T-cell (primary cell): ENCODE results near the gene SEMA7A. TPM values are rescaled to one million over a fixed set of nuclear protein-coding genes. Genes with fewer than 3 reads are reported as not detected.

ENCODE experiments used
- ATAC-seq, 4 experiments: fragments of 200-7000 bp in 3 of 4; fragments of 150-1000 bp in 1 of 4; cut with Tn5 transposase; replicated peaks in 1 of 4; 1 replicate in 3 of 4; 2 replicates in 1 of 4; pipeline ENCODE4 v1.10.0; 2021; ENCODE audit warnings: moderate library complexity in 3 of 4, mild to moderate bottlenecking in 2 of 4, moderate number of reproducible peaks in 1 of 4
- CTCF ChIA-PET, 2 donors: fragments of 300-600 bp; sonication (Branson Sonifier 250); formaldehyde crosslinking; loops; one replicate each; lab custom pipeline; 2022; ENCODE audit warnings: antibody characterized with exemption in 2 of 2; lab: Charles Lee
- POLR2A ChIA-PET, 2 donors: fragments of 300-600 bp; sonication (Branson Sonifier 250); formaldehyde crosslinking; loops; one replicate each; lab custom pipeline; 2022; ENCODE audit warnings: antibody characterized with exemption in 2 of 2; lab: Charles Lee
- DNase-seq, 35 experiments: peaks; one replicate each; pipeline versions ENCODE4 v3.0.0 to v3.0.0-alpha.2; 2013 to 2023
- H3K27ac ChIP-seq: one replicate; pipeline ENCODE4 v1.5.1; 2013; ENCODE audit warnings: low read length
- H3K27me3 ChIP-seq, 2 experiments: replicated peaks in 1 of 2; 1 replicate in 1 of 2; 2 replicates in 1 of 2; pipeline versions ENCODE4 v1.6.1 to v1.7.0; 2013; ENCODE audit warnings: low read length in 1 of 2, mixed read lengths in 1 of 2; ENCODE audit not compliant: control insufficient read depth in 2 of 2, insufficient read depth in 2 of 2; ENCODE audit errors: extremely low read depth in 1 of 2
- H3K36me3 ChIP-seq, 2 donors: 1 replicate in 1 of 2; 2 replicates in 1 of 2; pipeline versions ENCODE4 v1.6.1 to v1.7.0; 2013; ENCODE audit warnings: low read length in 1 of 2; ENCODE audit not compliant: control insufficient read depth in 2 of 2, insufficient read depth in 1 of 2; ENCODE audit errors: extremely low read depth in 1 of 2
- H3K4me1 ChIP-seq, 2 experiments: 1 replicate in 1 of 2; 2 replicates in 1 of 2; pipeline versions ENCODE4 v1.6.1 to v1.7.0; 2013; ENCODE audit warnings: low read length in 2 of 2, mixed read lengths in 1 of 2; ENCODE audit not compliant: insufficient read depth in 2 of 2, control insufficient read depth in 1 of 2; ENCODE audit errors: extremely low read depth in 1 of 2
- H3K4me3 ChIP-seq, 2 donors: 1 replicate in 1 of 2; 2 replicates in 1 of 2; pipeline versions ENCODE4 v1.5.1 to v1.7.0; 2013; ENCODE audit warnings: mild to moderate bottlenecking in 2 of 2, low read length in 1 of 2, moderate library complexity in 1 of 2; ENCODE audit not compliant: control insufficient read depth in 1 of 2; ENCODE audit errors: extremely low read depth in 1 of 2
- H3K9me3 ChIP-seq: 2 replicates; pipeline ENCODE4 v1.7.0; 2013
- H3K27ac Mint-ChIP-seq, 2 donors: one replicate each; pipeline ENCODE4 v1.8.0; 2020 to 2021; ENCODE audit warnings: mild to moderate bottlenecking in 2 of 2, mixed read lengths in 2 of 2
- H3K27me3 Mint-ChIP-seq, 2 donors: one replicate each; pipeline ENCODE4 v1.8.0; 2021 to 2022; ENCODE audit warnings: mixed read lengths in 2 of 2
- H3K36me3 Mint-ChIP-seq: one replicate; pipeline ENCODE4 v1.8.0; 2021; ENCODE audit warnings: mixed read lengths
- H3K4me1 Mint-ChIP-seq, 3 donors: one replicate each; pipeline ENCODE4 v1.8.0; 2020 to 2022; ENCODE audit warnings: mixed read lengths in 3 of 3, mild to moderate bottlenecking in 1 of 3
- H3K4me3 Mint-ChIP-seq, 3 donors: one replicate each; pipeline ENCODE4 v1.8.0; 2020 to 2022; ENCODE audit warnings: mild to moderate bottlenecking in 3 of 3, mixed read lengths in 3 of 3, moderate library complexity in 3 of 3
- H3K9me3 Mint-ChIP-seq, 3 donors: one replicate each; pipeline ENCODE4 v1.8.0; 2020 to 2022; ENCODE audit warnings: mixed read lengths in 3 of 3
- WGBS: methylation state at CpG from one replicate; pipeline ENCODE4 v1.1.5; 2013; ENCODE audit warnings: missing lambda C conversion rate; ENCODE audit not compliant: insufficient coverage; 5-methylcytosine and 5-hydroxymethylcytosine counted together
- total RNA-seq, 35 experiments: library from RNA in 6 of 35; stranded (reverse) in 6 of 35; fragments of 120-200 nt in 1 of 35; gene quantifications; one replicate each; pipeline versions ENCODE4 v1.2.1 to v1.2.4 and lab custom pipeline; 2013 to 2026

The SEMA7A gene
- total RNA-seq, 5 donors from 2014 or later (not counting 1 experiment from before 2014, with no cell fraction given), result 2.0 to 4.7 (median 3.1) TPM

- no peaks in the 10 kb centered on the region for H3K36me3 Mint-ChIP-seq
- 83% methylated on average over 8 of the region's 10 CpGs for WGBS
Observed at GRCh38 chr15:74403588-74403919, 30.2 kb downstream of the SEMA7A start.

GRCh38 chr15:74402873-74403587 is 30.7 kb downstream of the SEMA7A start:
- H3K4me1 Mint-ChIP-seq, result peaks cover 49 to 68% (median 53%) of the 10 kb centered on the region in 3 donors
- Histone ChIP-seq H3K9me3 (no peaks in the 10 kb centered on the region), H3K4me3 (peak overlapping the region; percentile 6 to 25), H3K36me3 (no peaks in the 10 kb centered on the region), H3K4me1 (peaks cover 29 to 57% of the 10 kb centered on the region in 2 experiments), H3K27ac (peak overlapping the region; percentile 72), H3K27me3 (peaks cover 0 to 5% of the 10 kb centered on the region in 2 experiments)
- POLR2A ChIA-PET, result interaction anchor here in 1 of 2 donors (0.5 kb wide), 1 partner anchor 1046 kb away, joined by 3 read pairs; no protein-coding TSS in a partner anchor
- no peaks in the 10 kb centered on the region for H3K36me3 Mint-ChIP-seq
- ATAC-seq (peak; percentile 72 to 79 (median 76)), DNase-seq (peak in 34 of 35 experiments; percentile 9 to 62 (median 35))
- no peaks in the 10 kb centered on the region for H3K27me3 Mint-ChIP-seq
- CTCF ChIA-PET, result interaction anchor here in 1 of 2 donors (0.7 kb wide), 1 partner anchor 21 kb away, joined by 3 read pairs; no protein-coding TSS in a partner anchor
- H3K27ac Mint-ChIP-seq, result peak overlapping the region; percentile 36 to 53
- H3K9me3 Mint-ChIP-seq, result no peaks in the 10 kb centered on the region
- WGBS, result 5% methylated on average over 12 of the region's 13 CpGs
- peak overlapping the region in 1 of 3 donors; percentile 62 for H3K4me3 Mint-ChIP-seq

More at GRCh38 chr15:74403588-74403919, 30.2 kb downstream of the SEMA7A start:
- ATAC-seq (no peak), DNase-seq (no peak)
- Mint-ChIP-seq H3K4me3 (peak overlapping the region in 1 of 3 donors; percentile 62), H3K27ac (peak overlapping the region in 1 of 2 donors; percentile 48), H3K27me3 (no peaks in the 10 kb centered on the region), H3K9me3 (no peaks in the 10 kb centered on the region), H3K4me1 (peaks cover 48 to 63% (median 49%) of the 10 kb centered on the region in 3 donors)
- peaks cover 0 to 5% of the 10 kb centered on the region in 2 experiments for H3K27me3 ChIP-seq
- peak overlapping the region in 1 of 2 donors; percentile 25 for H3K4me3 ChIP-seq
- peaks cover 29 to 54% of the 10 kb centered on the region in 2 experiments for H3K4me1 ChIP-seq
- H3K9me3 ChIP-seq, result no peaks in the 10 kb centered on the region
- no peaks in the 10 kb centered on the region for H3K36me3 ChIP-seq
- peak overlapping the region; percentile 72 for H3K27ac ChIP-seq
- ChIA-PET POLR2A (interaction anchor here in 1 of 2 donors (0.5 kb wide), 1 partner anchor 1045 kb away, joined by 3 read pairs; no protein-coding TSS in a partner anchor), CTCF (interaction anchor here in 1 of 2 donors (0.7 kb wide), 1 partner anchor 21 kb away, joined by 3 read pairs; no protein-coding TSS in a partner anchor)

- whole genome bisulfite sequencing, result 70% methylated on average over 2 of the region's 5 CpGs
- H3K9me3 Mint-ChIP-seq, result no peaks in the 10 kb centered on the region
- H3K4me1 ChIP-seq, result peaks cover 29 to 63% of the 10 kb centered on the region in 2 experiments
- peaks cover 54 to 75% (median 59%) of the 10 kb centered on the region in 3 donors for H3K4me1 Mint-ChIP-seq
- H3K27ac ChIP-seq, result peak overlapping the region; percentile 72
- peaks cover 0 to 7% of the 10 kb centered on the region in 2 experiments for H3K27me3 ChIP-seq
- H3K36me3 ChIP-seq, result no peaks in the 10 kb centered on the region
- DNase-seq, result no peak
- peak overlapping the region in 1 of 2 donors; percentile 6 for H3K4me3 ChIP-seq
- H3K36me3 Mint-ChIP-seq, result no peaks in the 10 kb centered on the region
- peak overlapping the region in 1 of 3 donors; percentile 62 for H3K4me3 Mint-ChIP-seq
- no peaks in the 10 kb centered on the region for H3K27me3 Mint-ChIP-seq
- H3K27ac Mint-ChIP-seq, result peak overlapping the region; percentile 36 to 53
- ATAC-seq, result no peak
- ChIA-PET POLR2A (no interaction called here), CTCF (no interaction called here)
- H3K9me3 ChIP-seq, result no peaks in the 10 kb centered on the region
Observed at GRCh38 chr15:74402337-74402841, 31.4 kb downstream of the SEMA7A start.

DNA sequence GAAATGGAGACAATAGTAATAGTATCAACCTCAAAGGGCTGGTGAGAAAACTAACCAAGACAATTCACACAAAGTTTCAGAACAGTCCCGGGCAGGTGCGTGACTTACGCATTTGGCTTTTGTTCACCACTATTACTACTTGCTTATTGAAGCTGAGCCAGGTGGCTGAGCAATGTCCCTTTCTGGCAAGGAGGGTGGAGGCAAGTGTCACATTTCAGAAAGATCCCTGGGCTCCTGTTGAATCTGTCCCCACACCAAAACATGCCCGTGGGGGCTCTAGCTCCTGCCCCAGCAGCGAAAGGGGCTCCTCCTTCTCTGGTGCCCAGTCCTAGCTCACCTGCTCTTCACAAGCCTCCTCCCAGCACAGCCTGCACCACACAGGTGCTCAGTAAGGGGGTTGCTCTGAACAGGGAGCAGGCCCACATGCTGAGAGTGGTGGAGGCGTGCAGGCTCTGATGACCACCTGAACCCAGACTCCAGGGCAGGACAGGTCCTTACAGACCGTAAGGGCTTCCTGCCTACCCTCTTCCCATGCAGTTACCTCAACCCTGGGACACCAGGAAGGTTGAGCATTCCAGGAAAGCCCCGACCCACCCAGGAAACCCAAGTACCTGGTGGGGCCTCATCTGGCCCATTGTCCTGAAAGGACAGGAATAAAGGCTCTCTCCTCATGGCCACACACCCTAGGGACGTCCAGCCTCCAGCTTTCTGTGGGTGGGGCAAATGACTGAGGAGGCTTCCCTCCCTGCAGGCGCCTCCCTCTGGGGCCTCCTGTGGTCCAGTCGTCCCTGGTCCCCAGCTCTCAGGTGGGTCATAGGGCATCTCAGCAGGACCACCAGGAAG is 32.6 kb downstream of the SEMA7A start:
- H3K27me3 ChIP-seq, result peaks cover 0 to 5% of the 10 kb centered on the region in 2 experiments
- Mint-ChIP-seq H3K27me3 (no peaks in the 10 kb centered on the region), H3K27ac (peak overlapping the region in 1 of 2 donors; percentile 49), H3K9me3 (no peaks in the 10 kb centered on the region), H3K4me1 (peaks cover 60 to 85% (median 68%) of the 10 kb centered on the region in 3 donors), H3K36me3 (no peaks in the 10 kb centered on the region), H3K4me3 (peak overlapping the region in 1 of 3 donors; percentile 62)
- ATAC-seq (peak in 1 of 4 experiments; percentile 25), DNase-seq (peak in 3 of 35 experiments; percentile 18 to 32 (median 26))
- POLR2A ChIA-PET, result no interaction called here
- peak overlapping the region; percentile 29 for H3K27ac ChIP-seq
- peaks cover 33 to 76% of the 10 kb centered on the region in 2 experiments for H3K4me1 ChIP-seq
- no peaks in the 10 kb centered on the region for H3K9me3 ChIP-seq
- WGBS, result 62% methylated on average over 6 of the region's 11 CpGs
- no peak overlapping the region for H3K4me3 ChIP-seq
- CTCF ChIA-PET, result interaction anchor here (0.7 to 0.8 kb wide), 2 partner anchors 22 to 38 kb away, joined by 3 to 6 read pairs; no protein-coding TSS in a partner anchor
- no peaks in the 10 kb centered on the region for H3K36me3 ChIP-seq

DNA sequence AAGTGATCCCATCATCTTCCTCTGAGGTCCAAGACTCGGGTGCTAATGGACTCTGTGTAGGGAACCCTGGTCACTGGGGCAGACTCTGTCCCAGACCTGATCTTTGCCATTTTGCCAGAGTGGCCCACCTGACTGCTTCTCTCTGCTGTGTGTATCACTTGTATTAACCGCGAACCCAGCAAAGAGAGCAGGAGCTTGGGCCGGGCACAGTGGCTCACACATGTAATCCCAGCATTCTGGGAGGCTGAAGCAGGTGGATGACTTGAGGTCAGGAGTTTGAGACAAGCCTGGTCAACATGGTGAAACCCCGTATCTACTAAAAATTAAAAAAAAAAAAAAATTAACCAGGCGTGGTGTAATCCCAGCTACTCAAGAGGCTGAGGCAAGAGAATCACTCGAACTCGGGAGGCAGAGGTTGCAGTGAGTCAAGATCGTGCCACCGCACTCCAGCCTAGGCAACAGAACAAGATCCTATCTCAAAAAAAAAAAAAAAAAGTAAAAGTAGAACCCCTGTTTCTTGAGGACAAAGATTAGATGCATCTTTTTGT is 33.4 kb downstream of the SEMA7A start:
- Histone ChIP-seq H3K9me3 (no peaks in the 10 kb centered on the region), H3K4me1 (peaks cover 33 to 79% of the 10 kb centered on the region in 2 experiments), H3K4me3 (no peak overlapping the region), H3K36me3 (no peaks in the 10 kb centered on the region), H3K27me3 (peaks cover 0 to 5% of the 10 kb centered on the region in 2 experiments), H3K27ac (peak overlapping the region; percentile 39)
- H3K27ac Mint-ChIP-seq, result peak overlapping the region; percentile 27 to 74
- no peaks in the 10 kb centered on the region for H3K27me3 Mint-ChIP-seq
- ChIA-PET CTCF (interaction anchor here (0.7 to 0.8 kb wide), 2 partner anchors 22 to 39 kb away, joined by 3 to 6 read pairs; no protein-coding TSS in a partner anchor), POLR2A (no interaction called here)
- peak overlapping the region in 1 of 3 donors; percentile 62 for H3K4me3 Mint-ChIP-seq
- no peaks in the 10 kb centered on the region for H3K9me3 Mint-ChIP-seq
- H3K36me3 Mint-ChIP-seq, result no peaks in the 10 kb centered on the region
- ATAC-seq, result peak in 1 of 4 experiments; percentile 3
- peak in 1 of 35 experiments; percentile 25 for DNase-seq
- 29% methylated on average over 1 of the region's 10 CpGs for WGBS
- peaks cover 64 to 81% (median 68%) of the 10 kb centered on the region in 3 donors for H3K4me1 Mint-ChIP-seq
